HG02623 (cell line): Measurements from ENCODE around the gene TAF11L3.
"Not testable (repeated sequence)": the region's sequence is repeated elsewhere in the genome, so short reads cannot be mapped to it uniquely, and the experiment has no call there.

Experiments used
- ATAC-seq: cut with Tn5 transposase; IDR thresholded peaks from one replicate; pipeline ENCODE4 v1.9.1; 2021; ENCODE audit warnings: moderate library complexity; ENCODE audit not compliant: unreplicated experiment

The TAF11L3 gene

GRCh38 chr5:17518067-17518466, at the start of gene TAF11L3:
TSS of gene TAF11L3 (plus strand) at chr5:17518367.
- not testable (repeated sequence) for ATAC-seq

- no peak for ATAC-seq
Measured at GRCh38 chr5:17470064-17470463, 48.1 kb upstream of the TAF11L3 start.

DNA sequence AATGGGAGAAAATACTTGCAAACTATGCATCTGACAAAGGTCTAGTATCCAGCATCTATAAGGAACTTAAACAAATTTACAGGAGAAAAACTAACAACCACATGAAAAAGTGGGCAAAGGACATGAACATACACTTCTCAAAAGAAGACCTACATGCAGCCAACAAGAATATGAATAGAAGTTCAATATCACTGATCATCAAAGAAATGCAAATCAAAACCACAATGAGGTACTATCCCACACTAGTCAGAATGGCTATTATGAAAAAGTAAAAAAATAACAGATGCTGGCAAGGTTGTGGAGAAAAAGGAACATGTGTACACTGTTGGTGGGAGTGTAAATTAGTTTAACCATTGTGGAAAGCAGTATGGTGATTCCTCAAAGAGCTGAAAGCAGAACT, 43.1 kb upstream of the TAF11L3 start:
- not testable (repeated sequence) for ATAC-seq

GRCh38 chr5:17477043-17477442, 41.1 kb upstream of the TAF11L3 start:
- no peak for ATAC-seq

DNA sequence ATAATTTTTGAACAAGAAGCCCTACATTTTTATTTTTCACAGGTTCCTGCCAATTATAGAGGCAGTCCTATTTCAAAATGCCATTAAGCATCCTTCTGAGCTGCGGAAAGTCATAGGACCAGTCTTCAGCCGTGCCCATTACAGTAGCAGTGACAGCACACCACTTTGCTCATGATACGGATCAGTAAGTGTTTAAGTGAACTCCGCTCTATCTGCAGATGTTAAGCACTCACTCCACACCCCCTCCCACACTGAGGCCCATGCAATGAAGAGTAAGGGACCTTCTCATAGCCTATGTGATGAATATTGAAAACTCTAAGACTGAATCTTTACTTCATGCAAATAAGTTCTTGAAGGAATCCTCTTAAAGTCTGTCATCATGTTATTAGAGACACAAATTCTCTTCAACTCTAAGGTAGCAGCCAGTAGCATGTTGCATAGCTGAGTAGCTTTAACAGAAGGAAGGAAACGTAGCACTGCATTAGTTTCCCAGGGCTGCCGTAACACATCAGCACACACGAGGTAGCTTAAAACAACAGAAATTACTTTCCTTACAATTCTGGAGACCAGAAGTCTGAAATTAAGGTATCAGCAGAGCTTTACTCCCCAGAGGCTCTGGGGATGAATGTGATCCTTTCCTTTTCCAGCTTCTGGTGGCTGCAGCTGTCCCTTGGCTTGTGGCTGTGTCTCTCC, 40.4 kb upstream of the TAF11L3 start:
- no peak for ATAC-seq

DNA sequence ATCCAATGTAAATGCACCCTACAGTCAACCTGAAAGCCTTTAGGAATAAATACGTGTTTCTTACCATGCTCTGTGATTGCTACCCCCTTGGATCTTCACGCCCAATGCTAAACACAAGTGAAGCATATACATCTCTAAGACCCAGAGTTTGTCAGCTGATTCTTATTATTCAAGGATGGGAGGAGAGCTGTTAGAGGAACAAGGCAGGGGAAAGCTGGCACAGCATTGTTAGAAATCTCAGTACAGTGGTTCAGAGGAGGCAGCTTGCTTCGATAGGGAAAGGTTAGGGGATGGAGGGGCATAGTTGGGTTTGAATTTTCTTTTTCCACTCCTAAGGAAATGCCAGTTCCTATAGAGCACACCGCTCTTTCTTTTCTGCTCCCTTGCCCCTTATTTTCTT, 36.8 kb upstream of the TAF11L3 start:
- no peak for ATAC-seq

DNA sequence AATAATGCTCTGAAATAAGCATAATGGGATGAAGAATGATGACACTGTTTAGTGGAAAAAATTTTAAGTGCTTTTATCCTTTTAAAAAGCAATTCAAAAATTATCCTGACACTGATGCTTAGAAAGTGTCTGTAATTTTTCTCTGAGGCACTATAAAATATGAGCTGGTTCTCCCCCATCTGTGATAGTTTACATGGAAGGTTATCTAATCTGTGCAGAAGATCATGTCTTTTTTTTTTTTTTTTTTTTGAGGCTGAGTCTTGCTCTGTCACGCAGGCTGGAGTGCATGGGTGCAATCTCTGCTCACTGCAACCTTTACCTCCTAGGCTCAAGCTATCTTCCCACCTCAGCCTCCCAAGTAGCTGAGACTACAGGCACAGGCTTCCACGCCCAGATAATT, 35.4 kb upstream of the TAF11L3 start:
- ATAC-seq, result no peak

DNA sequence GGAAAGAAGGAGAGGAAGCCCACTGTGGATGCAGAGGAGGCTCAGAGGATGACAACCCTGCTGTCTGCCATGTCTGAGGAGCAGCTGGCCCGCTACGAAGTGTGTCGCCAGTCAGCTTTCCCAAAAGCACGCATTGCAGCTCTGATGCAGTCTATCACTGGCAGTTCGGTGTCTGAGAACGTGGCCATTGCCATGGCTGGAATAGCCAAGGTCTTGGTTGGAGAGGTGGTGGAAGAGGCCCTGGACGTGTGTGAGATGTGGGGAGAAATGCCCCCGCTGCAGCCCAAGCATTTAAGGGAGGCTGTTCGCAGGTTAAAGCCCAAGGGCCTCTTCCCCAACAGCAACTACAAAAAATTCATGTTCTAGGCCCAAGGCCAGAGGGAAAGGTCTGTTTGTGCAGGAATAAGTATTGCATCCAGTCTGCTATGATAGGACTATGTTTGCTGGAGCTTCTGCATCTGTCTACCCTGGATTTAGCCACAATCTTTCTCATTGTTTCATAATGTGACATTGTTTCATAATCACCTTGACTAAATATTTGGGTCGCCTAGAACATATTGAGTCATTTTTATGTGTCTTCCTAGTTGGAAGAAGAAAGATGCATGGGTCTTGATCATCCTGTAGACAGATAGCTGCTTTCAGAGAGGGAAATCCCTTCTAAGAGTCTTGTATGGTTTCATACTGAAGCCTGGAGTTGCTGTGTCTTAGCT, 31.5 kb upstream of the TAF11L3 start:
- not testable (repeated sequence) for ATAC-seq

- no peak for ATAC-seq
Measured at GRCh38 chr5:17487174-17487512, 31.0 kb upstream of the TAF11L3 start.

GRCh38 chr5:17491257-17491656, 26.9 kb upstream of the TAF11L3 start:
- ATAC-seq, result not testable (repeated sequence)

- no peak for ATAC-seq
Measured at GRCh38 chr5:17492770-17493169, 25.4 kb upstream of the TAF11L3 start.

DNA sequence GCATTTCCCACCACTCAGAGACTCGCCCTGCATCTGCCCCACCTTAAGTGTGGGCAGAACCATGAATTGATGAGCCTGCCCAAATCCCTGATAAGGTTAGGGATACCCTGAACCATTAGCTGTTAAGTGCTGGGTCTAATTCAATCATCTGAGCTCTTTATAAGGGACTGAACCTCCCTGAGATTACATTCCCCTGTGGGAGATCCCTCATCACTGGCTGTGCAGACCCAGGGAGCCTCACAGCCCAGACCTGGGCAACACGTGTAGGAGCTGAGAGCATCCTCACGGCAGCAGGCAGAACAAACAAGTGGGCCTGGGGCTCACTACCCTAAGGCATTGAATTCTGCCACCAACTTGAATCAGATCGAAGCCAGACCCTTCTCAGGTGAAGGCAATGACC, 20.7 kb upstream of the TAF11L3 start:
- no peak for ATAC-seq

DNA sequence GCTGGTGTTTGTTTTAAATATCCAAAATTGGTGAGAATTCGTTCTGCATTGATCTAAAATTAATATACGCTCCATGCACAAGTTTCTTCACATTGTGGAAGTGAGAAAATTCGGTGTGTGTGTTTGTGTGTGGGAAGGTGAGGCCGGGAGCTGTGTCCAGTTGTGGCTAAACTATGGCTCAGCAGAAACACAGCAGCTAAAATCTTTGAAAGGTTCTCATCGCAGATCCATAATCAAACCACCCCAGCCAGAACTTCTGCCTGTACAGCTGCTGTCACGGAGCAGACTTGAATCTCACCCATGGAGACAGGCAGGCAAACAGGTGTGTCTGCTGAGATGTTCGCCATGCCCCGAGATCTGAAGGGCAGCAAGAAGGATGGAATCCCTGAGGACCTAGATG, 20.2 kb upstream of the TAF11L3 start, which contains the start of gene TAF11L2:
Gene TAF11L2 (plus strand): TSS at position 301 of the 400 bp plus-strand sequence.
- ATAC-seq, result not testable (repeated sequence)

GRCh38 chr5:17511775-17512325, 6.3 kb upstream of the TAF11L3 start:
- ATAC-seq, result no peak

- not testable (repeated sequence) for ATAC-seq
Measured at GRCh38 chr5:17517526-17517925, 641 bp upstream of the TAF11L3 start.

GRCh38 chr5:17519508-17519907, 1.3 kb downstream of the TAF11L3 start:
- not testable (repeated sequence) for ATAC-seq

DNA sequence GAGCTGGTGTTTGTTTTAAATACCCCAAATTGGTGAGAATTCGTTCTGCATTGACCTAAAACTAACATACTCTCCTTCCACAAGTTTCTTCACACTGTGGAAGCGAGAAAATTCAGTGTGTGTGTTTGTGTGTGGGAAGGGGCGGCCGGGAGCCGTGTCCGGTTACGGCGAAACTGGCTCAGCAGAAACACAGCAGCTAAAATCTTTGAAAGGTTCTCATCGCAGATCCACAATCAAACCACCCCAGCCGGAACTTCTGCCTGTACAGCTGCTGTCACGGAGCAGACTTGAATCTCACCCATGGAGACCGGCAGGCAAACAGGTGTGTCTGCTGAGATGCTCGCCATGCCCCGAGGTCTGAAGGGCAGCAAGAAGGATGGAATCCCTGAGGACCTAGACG, 3.3 kb downstream of the TAF11L3 start, which contains the start of gene TAF11L4:
Gene TAF11L4 (plus strand): TSS at position 301 of the 400 bp plus-strand sequence.
- not testable (repeated sequence) for ATAC-seq

- not testable (repeated sequence) for ATAC-seq
Measured at GRCh38 chr5:17524935-17525334, 6.8 kb downstream of the TAF11L3 start, which contains the start of gene TAF11L5. TSS of gene TAF11L5 (plus strand) at chr5:17525235.

DNA sequence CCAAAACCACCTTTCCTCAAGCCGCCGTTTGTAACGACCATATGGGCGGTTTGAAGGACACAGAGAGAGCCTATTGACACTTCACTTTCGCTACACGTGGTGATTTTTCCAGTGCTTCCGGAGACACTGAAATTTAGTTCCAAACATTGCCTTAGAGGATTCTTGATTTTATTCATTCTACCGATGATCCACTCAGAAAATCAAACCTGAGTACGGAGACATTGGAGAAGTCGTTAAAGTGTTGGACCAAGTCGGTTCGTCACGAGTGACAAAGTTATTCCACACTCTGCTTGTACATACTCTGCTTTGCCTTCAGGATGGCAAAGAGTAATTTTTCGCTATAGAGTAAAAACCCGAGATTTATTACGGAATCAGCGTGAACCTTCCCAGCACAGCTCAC, 8.3 kb downstream of the TAF11L3 start:
- ATAC-seq, result not testable (repeated sequence)

- not testable (repeated sequence) for ATAC-seq
Measured at GRCh38 chr5:17528369-17528768, 10.2 kb downstream of the TAF11L3 start, which contains the start of gene TAF11L6. TSS of gene TAF11L6 (plus strand) at chr5:17528669.
